Rectal smooth muscle tissue (tissue), 1 donor: ENCODE results near the gene ASCL2.

Source experiments
- H3K27ac ChIP-seq: one replicate; pipeline ENCODE4 v1.7.0; 2013; ENCODE audit warnings: low read depth, low read length, inconsistent platforms
- H3K27me3 ChIP-seq: one replicate; pipeline ENCODE4 v1.7.0; 2013; ENCODE audit warnings: low read length; ENCODE audit not compliant: control insufficient read depth, insufficient read depth
- H3K36me3 ChIP-seq: one replicate; pipeline ENCODE4 v1.7.0; 2013; ENCODE audit warnings: low read length; ENCODE audit not compliant: control insufficient read depth, insufficient read depth
- H3K4me1 ChIP-seq: one replicate; pipeline ENCODE4 v1.7.0; 2013; ENCODE audit warnings: low read length; ENCODE audit not compliant: control insufficient read depth, insufficient read depth
- H3K4me3 ChIP-seq: one replicate; pipeline ENCODE4 v1.7.0; 2013; ENCODE audit warnings: low read length
- H3K9ac ChIP-seq: one replicate; pipeline ENCODE4 v1.7.0; 2013; ENCODE audit warnings: low read length

ASCL2 gene

GRCh38 chr11:2234963-2235362, 35.4 kb downstream of the ASCL2 start:
- H3K27ac ChIP-seq = no peak overlapping the region
- H3K27me3 ChIP-seq = no peaks in the 10 kb centered on the region
- H3K4me1 ChIP-seq = no peaks in the 10 kb centered on the region
- no peak overlapping the region for H3K4me3 ChIP-seq
- H3K9ac ChIP-seq = no peak overlapping the region
- H3K36me3 ChIP-seq = no peaks in the 10 kb centered on the region

GRCh38 chr11:2233693-2234455, 36.5 kb downstream of the ASCL2 start:
- no peak overlapping the region for H3K4me3 ChIP-seq
- no peaks in the 10 kb centered on the region for H3K27me3 ChIP-seq
- no peaks in the 10 kb centered on the region for H3K4me1 ChIP-seq
- no peaks in the 10 kb centered on the region for H3K36me3 ChIP-seq
- no peak overlapping the region for H3K9ac ChIP-seq
- H3K27ac ChIP-seq = no peak overlapping the region

GRCh38 chr11:2229713-2230297, 40.6 kb downstream of the ASCL2 start:
- Histone ChIP-seq H3K4me1 (no peaks in the 10 kb centered on the region), H3K36me3 (no peaks in the 10 kb centered on the region), H3K4me3 (no peak overlapping the region), H3K27ac (no peak overlapping the region), H3K9ac (no peak overlapping the region), H3K27me3 (no peaks in the 10 kb centered on the region)

- no peak overlapping the region for H3K4me3 ChIP-seq
- no peaks in the 10 kb centered on the region for H3K4me1 ChIP-seq
- no peaks in the 10 kb centered on the region for H3K36me3 ChIP-seq
- no peak overlapping the region for H3K9ac ChIP-seq
- no peak overlapping the region for H3K27ac ChIP-seq
- no peaks in the 10 kb centered on the region for H3K27me3 ChIP-seq
Measured at GRCh38 chr11:2224254-2224653, 46.1 kb downstream of the ASCL2 start.

- Histone ChIP-seq H3K4me1 (no peaks in the 10 kb centered on the region), H3K4me3 (no peak overlapping the region), H3K9ac (no peak overlapping the region), H3K27ac (no peak overlapping the region), H3K27me3 (no peaks in the 10 kb centered on the region), H3K36me3 (no peaks in the 10 kb centered on the region)
Measured at GRCh38 chr11:2223153-2223794, 47.1 kb downstream of the ASCL2 start.

GRCh38 chr11:2222451-2222850, 47.9 kb downstream of the ASCL2 start:
- Histone ChIP-seq H3K4me3 (no peak overlapping the region), H3K4me1 (no peaks in the 10 kb centered on the region), H3K27ac (no peak overlapping the region), H3K9ac (no peak overlapping the region), H3K36me3 (no peaks in the 10 kb centered on the region), H3K27me3 (no peaks in the 10 kb centered on the region)

- H3K27me3 ChIP-seq = no peaks in the 10 kb centered on the region
- no peak overlapping the region for H3K27ac ChIP-seq
- H3K36me3 ChIP-seq = no peaks in the 10 kb centered on the region
- no peaks in the 10 kb centered on the region for H3K4me1 ChIP-seq
- H3K9ac ChIP-seq = no peak overlapping the region
- H3K4me3 ChIP-seq = no peak overlapping the region
Measured at GRCh38 chr11:2221591-2221990, 48.8 kb downstream of the ASCL2 start.

GRCh38 chr11:2221024-2221423, 49.4 kb downstream of the ASCL2 start:
- no peak overlapping the region for H3K4me3 ChIP-seq
- no peak overlapping the region for H3K27ac ChIP-seq
- H3K36me3 ChIP-seq = no peaks in the 10 kb centered on the region
- no peaks in the 10 kb centered on the region for H3K27me3 ChIP-seq
- no peaks in the 10 kb centered on the region for H3K4me1 ChIP-seq
- no peak overlapping the region for H3K9ac ChIP-seq

- Histone ChIP-seq H3K27ac (no peak overlapping the region), H3K4me1 (no peaks in the 10 kb centered on the region), H3K27me3 (no peaks in the 10 kb centered on the region), H3K36me3 (no peaks in the 10 kb centered on the region), H3K9ac (no peak overlapping the region), H3K4me3 (no peak overlapping the region)
Measured at GRCh38 chr11:2220173-2220771, 50.1 kb downstream of the ASCL2 start.

GRCh38 chr11:2219318-2220017, 50.9 kb downstream of the ASCL2 start:
- Histone ChIP-seq H3K9ac (no peak overlapping the region), H3K27me3 (no peaks in the 10 kb centered on the region), H3K36me3 (no peaks in the 10 kb centered on the region), H3K4me1 (no peaks in the 10 kb centered on the region), H3K4me3 (no peak overlapping the region), H3K27ac (no peak overlapping the region)
